Fibroblast of mammary gland (primary cell): ENCODE results near the gene AJUBA.

Experiments
- DNase-seq: peaks from one replicate; pipeline ENCODE4 v3.0.0-alpha.2; 2010; ENCODE audit warnings: low read depth
- H3K4me3 ChIP-seq: 2 replicates; pipeline ENCODE4 v1.5.1; 2011; ENCODE audit warnings: low read depth, mild to moderate bottlenecking, low read length, moderate library complexity; ENCODE audit not compliant: control insufficient read depth
- TF ChIP-seq, protein P1 (sequence below): conservative IDR thresholded peaks from 2 replicates; pipeline ENCODE4 v1.5.1; 2011; ENCODE audit warnings: low read depth, low read length, inconsistent platforms; ENCODE audit not compliant: control insufficient read depth, insufficient read depth

The AJUBA gene

DNA sequence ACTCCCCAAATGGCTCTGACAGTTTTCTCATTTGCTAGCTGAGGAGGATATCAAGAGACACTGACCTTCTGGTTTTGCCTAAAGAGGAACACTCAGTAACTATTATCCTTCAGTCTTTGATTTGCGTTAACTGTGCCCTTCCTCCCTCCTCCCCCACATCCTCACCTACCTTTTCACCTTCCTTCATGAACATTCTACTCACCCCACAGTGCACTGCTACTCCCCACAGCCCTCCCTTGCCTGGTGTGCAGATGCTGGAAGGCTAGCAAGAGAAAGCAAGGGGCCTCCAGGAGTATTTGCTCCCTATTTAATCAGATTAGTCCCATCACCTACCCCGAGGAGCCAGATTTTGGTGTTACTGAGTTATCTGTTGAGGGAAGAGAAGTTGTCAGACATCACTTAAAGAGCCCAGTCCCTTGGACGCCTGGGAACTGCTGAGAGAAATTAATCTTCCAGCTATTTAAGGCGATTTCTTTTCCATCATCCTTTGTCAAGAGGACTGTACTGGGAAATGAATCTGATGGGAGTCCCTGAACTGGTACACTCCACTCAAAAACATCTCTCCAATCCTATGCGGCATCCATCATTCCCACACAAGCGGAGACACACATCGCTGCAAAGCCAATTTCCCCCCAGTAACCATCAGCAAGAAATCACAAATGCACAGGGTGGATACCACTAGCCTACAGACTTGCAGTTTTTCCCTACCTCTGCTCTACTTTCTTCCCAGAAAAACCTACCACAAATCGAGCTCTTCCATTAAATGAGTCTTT lies 40.9 kb upstream of the AJUBA start:
- no peak for DNase-seq
- TF ChIP-seq, protein P1, sequence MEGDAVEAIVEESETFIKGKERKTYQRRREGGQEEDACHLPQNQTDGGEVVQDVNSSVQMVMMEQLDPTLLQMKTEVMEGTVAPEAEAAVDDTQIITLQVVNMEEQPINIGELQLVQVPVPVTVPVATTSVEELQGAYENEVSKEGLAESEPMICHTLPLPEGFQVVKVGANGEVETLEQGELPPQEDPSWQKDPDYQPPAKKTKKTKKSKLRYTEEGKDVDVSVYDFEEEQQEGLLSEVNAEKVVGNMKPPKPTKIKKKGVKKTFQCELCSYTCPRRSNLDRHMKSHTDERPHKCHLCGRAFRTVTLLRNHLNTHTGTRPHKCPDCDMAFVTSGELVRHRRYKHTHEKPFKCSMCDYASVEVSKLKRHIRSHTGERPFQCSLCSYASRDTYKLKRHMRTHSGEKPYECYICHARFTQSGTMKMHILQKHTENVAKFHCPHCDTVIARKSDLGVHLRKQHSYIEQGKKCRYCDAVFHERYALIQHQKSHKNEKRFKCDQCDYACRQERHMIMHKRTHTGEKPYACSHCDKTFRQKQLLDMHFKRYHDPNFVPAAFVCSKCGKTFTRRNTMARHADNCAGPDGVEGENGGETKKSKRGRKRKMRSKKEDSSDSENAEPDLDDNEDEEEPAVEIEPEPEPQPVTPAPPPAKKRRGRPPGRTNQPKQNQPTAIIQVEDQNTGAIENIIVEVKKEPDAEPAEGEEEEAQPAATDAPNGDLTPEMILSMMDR: no peak
- no peak overlapping the region for H3K4me3 ChIP-seq

DNA sequence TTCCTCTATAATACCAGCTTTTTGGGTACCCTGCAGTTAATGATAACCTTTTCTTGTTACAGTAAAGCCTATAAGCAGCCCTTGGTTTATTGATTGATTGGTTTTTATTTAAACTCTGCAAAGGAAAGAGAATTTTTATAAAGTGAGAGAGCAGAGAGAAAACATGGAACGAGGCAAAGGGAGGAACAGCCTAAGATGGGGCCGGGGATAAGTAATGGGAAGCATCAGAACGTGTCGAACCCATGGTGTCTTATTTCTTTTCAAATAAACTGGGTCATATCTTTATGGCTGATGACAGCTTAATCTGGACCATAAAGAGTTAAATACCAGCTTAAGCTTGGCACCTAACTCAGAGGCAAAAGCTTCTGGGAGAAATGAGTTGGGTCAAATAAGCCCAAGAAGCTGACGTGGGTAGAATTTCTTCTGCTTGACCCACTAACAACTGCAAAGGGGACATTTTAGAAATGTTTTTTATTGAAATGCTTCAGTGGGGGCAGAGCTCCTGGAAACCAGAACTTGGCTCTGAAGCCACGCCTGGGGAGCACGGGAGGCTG lies 39.6 kb upstream of the AJUBA start:
- TF ChIP-seq, protein P1: no peak
- no peak overlapping the region for H3K4me3 ChIP-seq
- no peak for DNase-seq

DNA sequence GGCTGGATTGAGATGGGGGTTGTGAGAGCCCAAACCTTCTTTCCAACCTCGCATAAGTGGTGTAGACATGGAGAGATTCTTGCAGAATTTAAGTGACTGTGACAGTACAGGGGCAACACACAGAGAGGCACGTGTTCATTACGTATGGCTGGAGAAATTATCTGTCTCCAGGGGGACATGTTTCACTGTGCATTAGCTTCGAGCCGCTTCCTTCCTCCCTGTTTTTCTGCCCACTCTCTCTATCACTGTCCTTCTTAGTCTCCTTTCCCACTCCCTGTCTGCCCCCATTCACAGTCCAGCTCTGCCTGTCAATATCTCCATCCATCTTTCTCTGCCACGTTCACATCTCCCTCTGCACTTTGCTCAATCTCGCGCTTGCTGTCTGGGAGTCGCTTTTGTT lies 39.1 kb upstream of the AJUBA start:
- no peak overlapping the region for H3K4me3 ChIP-seq
- no peak for DNase-seq
- TF ChIP-seq, protein P1: no peak

DNA sequence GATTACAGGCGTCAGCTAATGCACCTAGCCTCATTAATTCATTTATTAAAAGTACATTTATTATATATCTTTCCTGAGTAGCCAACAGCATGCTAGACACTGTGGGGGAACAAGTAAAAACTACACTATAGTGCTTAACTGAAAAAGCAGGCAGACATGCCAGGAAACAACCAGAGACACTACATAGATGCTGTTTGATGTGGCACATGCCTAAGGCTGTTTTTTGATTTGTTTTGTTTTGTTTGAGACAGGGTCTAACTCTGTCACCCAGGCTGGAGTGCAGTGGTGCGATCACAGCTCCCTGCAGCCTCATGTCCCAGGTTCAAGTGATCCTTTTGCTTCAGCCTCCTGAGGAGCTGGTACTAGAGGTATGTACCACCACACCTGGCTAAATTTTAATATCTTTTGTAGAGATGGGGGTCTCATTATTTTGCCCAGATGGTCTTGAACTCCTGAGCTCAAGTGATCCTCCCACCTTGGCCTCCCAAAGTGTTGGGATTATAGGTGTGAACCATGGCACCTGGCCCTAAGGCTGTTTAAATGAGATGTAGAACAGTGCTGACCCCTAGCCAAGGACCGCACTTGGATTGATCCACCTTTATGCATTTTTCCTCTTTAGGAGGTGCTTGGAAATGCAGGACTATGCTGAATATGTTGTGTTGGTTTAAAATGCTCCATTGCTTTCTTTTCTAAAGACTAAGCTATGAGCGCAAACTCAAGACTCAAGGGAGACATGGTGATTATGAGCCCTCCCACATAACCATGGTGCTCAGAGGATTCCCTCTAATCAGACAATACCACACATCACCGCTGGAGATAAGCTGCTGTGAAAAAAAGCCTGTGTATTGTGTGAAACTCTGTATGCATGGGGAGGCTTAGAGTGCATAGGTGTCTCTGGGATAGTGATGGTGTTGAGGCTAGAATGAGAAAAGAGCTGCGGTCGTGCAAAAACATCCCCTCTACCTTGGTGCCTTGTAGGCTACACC lies 38.1 kb upstream of the AJUBA start:
- DNase-seq: no peak
- no peak overlapping the region for H3K4me3 ChIP-seq
- TF ChIP-seq, protein P1: no peak

DNA sequence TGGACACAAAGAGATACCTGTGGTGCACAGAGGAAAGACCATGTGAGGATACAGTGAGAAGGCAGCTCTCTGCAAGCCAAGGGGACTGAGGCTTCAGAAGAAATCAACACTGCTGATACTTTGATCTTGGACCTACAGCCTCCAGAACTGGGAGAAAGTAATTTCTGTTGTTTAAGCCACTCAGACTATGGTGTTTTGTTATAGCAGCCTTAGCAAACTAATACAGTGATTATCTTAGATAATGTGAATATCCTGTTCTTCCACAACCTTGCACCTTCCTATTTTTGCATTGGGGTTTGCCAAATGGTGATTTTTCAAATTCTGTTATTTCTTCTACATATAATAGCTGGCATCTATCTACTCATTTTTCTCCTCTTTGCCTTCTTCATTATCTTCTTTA lies 35.8 kb upstream of the AJUBA start:
- TF ChIP-seq, protein P1: no peak
- DNase-seq: no peak

DNA sequence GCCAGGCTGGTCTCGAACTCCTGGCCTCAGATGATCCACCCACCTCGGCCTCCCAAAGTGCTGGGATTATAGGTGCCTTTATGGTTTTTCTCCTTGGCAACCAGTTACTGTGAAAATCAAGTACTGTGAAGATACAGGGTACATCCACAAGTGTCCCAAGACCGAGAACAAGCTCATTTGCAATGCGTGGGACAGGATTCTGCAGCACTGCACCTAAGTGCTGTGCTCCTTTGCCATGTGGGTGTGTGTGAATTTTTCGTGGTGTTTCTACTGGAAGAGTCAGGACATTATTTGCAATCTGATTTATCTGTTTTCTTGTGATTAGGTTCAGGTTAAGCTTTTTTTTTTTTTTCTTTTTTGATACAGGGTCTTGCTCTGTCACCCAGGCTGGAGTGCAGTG lies 34.7 kb upstream of the AJUBA start:
- DNase-seq: no peak
- TF ChIP-seq, protein P1: no peak
- H3K4me3 ChIP-seq: no peak overlapping the region

More for the DNA sequence above, 35.8 kb upstream of the AJUBA start:
- no peak overlapping the region for H3K4me3 ChIP-seq
